HG03280 (cell line): Measurements from ENCODE around the gene CDKN2A.
A peak's percentile ranks its signal among the peaks of the same experiment; 100 is the strongest.

Experiments
- ATAC-seq: cut with Tn5 transposase; IDR thresholded peaks from one replicate; pipeline ENCODE4 v1.9.1; 2021; ENCODE audit warnings: mild to moderate bottlenecking, moderate library complexity; ENCODE audit not compliant: unreplicated experiment

Gene CDKN2A

DNA sequence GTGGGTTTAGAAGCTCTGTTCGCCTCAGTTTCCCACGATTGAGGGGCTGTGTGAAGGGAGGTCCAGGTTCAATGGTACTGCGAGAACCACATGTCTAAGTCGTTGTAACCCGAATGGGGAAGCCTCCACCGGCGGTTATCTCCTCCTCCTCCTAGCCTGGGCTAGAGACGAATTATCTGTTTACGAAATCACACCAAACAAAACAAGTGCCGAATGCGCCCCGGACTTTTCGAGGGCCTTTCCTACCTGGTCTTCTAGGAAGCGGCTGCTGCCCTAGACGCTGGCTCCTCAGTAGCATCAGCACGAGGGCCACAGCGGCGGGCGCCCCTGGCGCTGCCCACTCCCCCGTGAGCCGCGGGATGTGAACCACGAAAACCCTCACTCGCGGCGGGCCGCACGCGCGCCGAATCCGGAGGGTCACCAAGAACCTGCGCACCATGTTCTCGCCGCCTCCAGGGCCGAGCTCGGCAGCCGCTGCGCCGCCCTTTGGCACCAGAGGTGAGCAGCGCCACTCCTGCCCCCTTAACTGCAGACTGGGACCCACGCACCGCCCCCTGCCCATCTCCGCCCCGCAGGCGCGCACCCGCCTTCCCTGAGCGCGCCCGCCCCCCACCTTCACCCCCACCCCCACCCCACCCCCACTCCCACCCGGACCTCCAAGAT lies at the start of gene CDKN2A:
TSS of gene CDKN2A (minus strand) at position 500 of the 663 bp plus-strand sequence.
- peak; percentile 44 for ATAC-seq

DNA sequence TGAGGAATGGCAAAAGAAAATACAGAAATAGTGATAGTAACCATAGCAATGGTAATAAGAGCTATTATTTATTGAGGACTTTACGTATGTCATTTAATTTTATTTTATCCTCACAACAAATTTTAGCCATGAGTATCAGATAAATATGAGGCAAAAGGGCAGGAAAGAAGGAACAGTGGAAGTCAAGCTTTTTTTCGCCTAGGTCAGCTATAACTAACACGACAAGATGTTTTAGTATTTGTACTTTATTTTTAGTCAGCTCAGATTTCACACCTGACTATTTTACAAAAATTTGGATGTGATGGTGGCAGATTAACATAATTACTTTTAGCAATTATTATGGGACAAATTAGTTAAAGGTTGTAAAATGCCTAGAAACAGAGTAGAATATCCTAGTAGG lies 49.7 kb upstream of the CDKN2A start:
- ATAC-seq: no peak

DNA sequence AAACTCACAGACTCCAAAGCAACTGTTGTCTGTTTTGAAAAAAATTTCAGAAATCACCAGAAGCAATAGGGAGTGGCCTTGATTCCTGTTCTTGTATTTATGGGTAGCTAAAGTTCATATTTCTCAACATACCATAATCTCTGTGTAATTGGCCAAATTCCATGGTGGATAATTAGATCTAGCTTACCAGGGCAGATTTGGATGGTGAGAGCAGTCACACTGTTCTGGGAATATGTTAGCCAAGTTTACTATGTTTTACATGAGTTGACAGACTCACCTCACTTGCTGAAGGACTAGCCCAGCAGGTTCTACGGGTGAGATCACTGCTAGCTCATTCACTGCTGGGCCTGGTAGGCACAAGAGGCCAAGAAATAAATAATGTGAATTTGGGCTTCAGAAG lies 47.6 kb upstream of the CDKN2A start:
- no peak for ATAC-seq

DNA sequence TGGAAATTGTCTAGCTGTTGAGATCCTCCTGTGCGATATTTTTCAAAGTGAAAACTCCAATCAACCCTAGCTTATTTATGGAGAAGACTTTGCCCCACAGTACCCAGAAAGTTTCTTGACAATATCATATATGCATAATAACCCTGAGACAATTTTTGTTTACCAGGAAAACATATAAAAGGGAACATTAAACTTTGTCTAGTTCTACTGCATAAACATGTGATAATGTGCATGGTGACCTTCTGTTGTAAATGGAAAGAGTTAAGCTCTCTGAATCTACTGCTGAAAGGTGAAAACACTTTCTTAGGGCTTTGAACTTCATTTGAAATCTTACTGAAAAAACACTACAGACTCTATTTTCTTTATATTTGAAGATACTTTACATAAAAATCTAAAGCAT lies 47.2 kb upstream of the CDKN2A start:
- no peak for ATAC-seq

DNA sequence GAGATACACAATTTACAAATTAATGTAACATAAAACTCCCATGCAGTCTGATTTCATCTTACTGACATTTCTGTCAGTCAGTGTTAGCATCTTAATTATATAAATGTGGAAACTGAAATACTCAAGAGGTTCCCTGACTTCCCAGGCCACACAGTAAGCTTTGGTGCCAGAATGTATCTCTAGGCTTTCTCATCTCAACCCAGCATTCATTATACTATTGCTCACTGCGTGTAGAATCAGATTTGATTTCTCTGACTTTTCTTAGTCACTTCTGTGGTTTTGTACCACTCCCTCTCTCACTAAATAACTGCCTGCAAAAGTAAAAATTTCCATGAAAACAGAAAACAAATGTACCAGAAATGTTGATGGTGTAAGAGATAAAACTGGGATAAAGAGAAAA lies 46.6 kb upstream of the CDKN2A start:
- ATAC-seq: no peak

DNA sequence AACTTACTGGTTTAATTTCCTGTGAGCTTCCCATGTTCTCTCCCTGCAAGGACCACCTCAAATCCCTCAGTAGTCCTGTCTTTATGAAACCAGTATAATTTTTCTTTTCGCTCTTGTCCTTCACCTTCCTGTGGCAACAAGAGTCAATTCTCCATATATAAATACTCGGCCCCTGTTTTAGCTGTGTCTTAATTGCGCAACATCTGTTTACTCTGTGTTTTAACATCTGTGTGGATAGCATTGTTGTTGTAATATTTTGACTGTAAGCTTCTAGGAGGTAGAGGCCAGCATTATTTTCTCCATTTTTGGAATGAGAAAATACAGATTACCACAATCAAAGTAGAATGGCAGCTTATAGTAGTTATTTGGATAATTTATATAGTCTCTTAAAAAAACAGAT lies 45.1 kb upstream of the CDKN2A start:
- ATAC-seq: no peak

DNA sequence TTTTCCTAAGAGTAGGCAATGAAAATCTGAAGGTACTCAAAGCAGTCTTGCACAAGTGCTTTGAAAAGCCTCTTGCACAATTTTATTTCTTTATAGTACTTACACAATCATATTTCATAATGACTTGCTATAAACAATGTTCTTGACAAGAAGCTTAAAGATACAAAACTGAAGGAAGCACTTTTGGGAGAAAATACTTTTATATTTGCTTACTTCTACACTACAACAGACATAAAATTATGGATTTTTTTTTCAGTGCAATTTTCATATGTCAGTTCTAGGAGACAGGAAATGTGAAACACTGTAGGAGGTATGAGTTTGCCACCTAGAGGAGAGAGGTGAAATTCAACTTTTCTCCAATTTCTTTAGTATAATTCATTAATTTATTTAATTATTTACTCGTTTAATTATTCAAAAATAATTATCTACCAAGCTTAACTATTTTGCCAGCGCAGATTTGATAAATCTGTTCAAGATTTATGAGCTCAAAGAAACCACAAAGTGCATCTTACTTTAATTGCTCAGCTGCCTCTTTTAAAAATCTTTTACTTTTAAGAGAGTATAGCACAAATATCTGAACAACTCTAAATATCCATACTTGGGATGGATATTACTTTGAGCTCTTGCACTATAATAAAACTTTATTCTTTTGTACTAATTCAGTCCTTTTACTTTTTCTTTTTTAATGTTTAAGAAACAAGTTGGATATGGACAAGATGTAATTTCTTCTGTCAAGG lies 43.9 kb upstream of the CDKN2A start:
- no peak for ATAC-seq

DNA sequence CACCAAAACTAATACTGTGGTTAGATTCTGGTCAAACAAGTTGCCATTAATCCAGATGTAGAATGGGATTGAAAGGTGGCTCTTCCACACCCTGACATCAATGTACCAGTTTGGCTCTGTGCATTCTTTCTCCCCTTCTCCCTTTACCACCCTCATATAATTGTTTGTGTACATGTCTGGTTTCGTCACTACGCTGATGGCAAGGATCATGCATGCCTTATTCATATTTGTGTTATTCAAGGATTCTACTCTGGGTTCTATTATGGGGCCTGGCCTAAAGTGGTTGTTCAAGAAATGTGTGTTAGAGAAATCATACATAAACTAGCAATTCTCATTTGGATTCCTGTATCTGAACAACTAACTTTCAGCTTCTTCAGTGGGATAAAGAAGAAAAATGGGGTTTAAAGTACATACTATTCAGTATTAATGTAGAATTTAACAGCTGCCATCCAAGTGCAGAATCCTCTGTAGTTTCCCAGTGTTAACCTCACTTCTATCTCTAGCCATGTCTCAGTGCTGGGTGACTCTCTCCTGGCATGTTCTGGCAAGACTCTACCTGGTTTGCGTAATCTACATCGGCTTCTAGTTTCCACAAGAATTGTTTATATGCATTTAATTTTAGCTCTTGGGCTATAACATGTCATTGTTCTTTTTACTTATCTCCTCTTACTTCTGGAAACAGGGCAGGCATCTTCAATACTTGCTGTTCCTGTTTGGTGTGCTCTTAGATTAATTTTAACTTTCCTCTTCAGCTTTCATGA lies 42.9 kb upstream of the CDKN2A start:
- ATAC-seq: no peak

DNA sequence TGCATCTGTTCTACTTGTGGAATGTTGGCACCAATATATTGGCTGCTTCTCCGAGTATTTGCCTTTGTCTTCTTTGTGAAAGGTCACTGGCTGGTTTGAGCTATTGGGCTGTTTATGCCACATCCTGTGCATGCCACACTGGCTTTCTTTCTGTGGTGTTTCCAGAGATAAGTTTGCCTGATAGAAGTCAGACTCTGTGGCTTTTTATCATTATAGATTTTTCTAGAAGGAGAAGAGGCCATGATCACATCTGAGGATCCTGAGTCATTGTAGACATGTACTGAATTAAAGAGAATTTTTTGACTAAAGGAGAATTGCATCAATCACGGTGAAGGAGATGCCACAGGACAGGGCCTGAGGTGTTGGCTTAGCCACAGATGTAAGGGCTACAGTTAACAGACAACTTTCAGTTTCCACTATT lies 41.4 kb upstream of the CDKN2A start:
- no peak for ATAC-seq

DNA sequence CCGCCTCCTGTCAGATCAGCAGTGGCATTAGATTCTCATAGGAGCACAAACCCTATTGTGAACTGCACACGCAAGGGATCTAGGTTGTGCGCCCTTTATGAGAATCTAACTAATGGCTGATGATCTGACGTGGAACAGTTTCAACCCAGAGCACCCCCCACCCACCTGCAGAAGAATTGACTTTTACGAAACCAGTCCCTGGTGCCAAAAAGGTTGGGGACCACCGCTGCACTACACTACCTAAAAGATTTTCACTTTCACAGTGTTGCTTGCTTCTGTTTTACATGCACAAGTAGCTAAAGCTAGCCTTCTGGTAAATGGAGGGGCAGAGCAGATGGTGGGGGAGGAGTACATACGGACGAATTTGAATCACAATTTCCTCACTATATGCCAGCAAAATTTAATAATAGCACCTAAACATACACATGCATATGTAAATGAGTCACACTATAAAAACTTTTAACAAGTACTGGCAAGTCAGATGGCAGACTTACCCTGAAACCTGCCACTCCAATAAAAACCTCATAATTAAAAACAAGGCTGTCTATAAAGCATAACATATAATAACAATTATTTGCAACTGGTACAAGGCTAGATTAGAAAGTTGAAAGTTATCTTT lies 38.9 kb upstream of the CDKN2A start:
- ATAC-seq: no peak

DNA sequence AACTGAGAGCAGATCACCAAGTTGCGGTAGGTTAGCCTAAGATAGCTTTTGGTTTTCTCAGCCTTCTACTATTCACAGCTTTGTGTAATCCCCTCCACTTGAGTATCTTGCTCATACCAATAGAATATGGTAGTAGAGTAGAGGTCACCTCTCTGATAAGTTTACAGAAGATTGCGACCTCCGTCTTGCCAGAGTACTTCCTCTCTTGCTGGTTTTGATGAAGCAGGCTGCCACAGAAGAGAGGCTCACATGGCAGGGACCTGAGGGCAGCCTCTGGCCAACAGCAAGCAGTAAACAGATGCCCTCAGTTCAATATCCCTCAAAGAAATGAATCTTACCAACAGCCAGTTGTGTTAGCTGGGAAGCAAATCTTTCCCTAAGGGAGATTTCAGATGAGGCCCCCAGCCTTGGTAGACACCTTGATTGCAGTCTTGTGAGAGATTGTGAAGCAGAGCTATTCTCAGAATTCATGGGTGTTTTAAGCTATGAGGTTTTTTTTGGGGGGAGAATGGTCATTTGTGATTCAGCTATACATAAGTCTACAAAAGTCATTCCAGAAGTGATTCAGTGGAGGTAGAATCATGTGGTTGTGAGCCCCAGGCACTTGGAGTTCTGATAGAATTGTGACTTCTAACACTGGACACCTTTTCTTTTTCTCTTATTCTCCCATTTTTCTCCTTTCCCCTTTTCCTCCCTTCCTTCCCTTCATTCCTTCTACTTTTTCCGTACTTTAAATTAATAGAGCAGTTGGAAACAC lies 37.6 kb upstream of the CDKN2A start:
- ATAC-seq: no peak

DNA sequence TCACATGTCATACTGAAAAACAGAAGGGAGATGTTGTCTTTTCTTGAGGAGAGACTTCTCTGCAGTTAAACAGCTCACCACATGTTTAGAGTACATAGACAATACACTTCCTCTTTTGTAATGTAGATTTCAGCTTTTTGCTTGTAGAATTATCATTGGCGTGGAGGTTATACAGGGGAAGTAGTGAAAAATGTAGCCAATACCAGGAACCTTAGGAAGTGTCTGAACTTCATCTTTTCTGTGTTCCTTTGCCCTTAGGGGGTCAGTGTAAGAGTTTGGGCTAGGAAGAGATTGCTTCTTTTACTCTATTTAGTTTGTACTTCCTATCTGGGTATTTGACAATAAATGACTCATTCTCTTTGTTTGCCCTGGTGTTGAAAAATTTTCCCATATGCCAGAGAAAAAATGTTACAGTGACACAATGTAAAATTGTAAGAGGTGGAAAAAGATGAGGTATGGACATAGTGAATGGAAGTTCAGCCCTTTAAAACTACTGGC lies 36.0 kb upstream of the CDKN2A start:
- peak; percentile 82 for ATAC-seq

DNA sequence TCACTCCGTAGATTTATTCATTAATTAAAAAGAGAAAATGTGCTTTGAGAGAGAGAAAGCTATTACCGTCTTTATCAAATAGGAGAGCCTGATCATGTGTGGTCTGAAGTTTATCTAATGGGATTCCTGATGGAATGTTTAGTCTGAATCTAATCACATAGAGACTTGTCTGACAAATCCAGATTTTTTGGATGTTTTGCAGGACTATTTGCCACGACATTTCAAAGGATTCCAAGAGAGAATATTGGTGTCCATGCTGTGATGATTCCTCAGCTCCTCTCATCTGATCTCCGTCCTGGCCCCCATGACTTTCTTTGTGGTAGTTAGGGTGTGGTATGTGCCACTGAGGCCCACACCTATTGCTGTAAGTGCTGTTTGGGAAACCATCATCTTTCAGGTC lies 35.0 kb upstream of the CDKN2A start:
- ATAC-seq: no peak

DNA sequence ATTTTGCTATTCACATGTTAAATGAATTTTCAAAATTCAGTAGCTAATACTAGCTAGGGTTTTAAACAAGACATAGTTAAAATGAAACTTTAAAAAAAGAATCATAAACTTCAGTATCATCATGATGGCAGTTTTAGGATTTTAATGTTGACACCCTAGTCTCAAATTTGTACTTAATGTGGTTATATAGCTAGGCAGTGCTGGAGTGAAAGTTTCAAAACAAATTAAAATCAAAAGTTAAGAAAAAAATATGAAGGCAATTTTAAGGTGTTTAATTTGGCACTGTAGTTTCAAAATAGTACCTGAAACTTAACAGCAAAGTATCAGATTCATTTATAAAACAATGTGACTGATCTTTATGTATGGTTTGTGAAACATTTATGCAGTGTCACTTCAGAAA lies 34.2 kb upstream of the CDKN2A start:
- no peak for ATAC-seq

DNA sequence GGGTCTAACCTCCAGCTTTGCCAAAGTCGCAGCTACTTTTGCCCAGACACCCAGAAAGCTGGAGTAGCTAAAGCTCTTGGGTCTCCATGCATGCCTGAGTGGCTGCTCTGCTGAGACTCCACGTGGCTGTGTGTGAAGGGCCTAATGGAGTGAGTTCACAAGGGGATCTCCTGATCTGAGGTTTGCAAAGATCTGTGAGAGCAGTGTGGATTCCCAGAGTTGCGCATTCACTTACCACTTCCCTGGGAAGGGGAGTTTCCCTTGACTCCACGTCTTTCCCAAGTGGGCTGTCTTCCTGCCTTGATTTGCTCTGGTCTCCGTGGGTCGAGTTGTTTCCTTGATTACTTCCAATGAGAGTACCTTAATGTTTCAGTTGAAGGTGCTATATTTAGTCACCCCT lies 32.5 kb upstream of the CDKN2A start:
- ATAC-seq: no peak

DNA sequence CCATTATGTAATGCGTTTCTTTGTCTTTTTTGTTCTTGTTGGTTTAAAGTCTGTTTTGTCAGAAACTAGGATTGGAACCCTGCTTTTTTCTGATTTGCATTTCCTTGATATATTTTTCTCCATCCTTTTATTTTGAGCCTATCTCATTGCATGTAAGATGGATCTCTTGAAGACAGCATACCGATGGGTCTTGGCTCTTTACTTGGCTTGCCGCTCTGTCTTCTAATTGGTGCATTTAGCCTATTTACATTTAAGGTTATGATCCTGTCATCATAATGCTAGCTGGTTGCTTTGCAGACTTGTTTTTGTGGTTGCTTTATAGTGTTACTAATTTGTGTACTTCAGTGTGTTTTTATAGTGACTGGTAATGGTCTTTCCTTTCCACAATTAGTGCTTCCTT lies 28.2 kb upstream of the CDKN2A start:
- ATAC-seq: no peak

DNA sequence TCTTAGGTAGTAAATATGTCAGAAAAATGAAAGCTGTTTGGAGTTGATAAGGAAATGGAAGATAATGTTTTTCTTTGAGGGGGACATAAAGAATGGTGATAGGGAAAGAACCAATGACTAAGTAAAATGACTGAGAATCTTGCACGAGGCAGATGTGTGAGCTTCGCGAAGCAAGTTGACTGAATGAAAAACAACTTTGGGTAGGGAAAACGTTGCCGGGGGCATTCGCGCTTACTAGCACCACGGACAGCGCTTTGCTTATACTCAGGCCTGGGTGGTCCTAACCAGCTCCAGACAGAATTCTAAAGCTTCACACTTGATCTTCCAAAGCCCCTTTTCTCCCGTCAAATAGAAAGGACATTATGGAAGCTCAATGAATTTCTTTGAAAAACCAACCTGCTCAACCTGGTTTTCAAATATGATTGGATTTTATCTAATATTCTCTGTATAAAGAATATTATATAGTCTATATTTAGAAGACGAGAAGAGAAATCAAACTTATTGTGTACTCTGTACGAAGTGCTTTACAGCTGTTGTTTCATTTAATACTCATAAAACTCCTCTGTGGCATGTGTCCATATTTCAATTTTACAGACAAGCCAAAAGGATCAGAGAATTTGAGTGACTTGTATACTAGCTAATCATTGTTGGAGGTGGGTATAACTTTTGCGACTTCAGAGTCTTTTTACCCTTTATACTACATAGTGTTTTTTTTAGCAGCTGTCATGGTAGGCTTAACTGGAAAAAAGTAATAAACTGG lies 16.9 kb upstream of the CDKN2A start:
- ATAC-seq: no peak

DNA sequence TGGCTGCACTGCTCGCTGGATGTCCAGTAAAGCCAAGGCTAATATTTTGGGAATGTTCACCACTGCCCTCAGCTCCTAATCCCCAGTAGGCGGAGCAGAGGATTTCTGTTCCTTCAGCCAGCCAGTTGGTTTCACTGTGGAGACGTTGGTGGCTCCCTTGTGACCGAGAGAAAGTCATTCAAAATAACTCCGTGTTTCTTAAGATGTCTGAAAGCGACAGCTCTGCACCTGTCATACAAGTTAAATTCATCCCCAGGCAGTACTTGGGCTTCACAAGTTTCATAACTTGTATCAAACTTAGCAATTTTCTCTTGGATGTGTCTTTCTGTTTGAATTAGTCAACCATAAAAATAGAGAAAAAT lies 15.3 kb upstream of the CDKN2A start:
- peak; percentile 46 for ATAC-seq

DNA sequence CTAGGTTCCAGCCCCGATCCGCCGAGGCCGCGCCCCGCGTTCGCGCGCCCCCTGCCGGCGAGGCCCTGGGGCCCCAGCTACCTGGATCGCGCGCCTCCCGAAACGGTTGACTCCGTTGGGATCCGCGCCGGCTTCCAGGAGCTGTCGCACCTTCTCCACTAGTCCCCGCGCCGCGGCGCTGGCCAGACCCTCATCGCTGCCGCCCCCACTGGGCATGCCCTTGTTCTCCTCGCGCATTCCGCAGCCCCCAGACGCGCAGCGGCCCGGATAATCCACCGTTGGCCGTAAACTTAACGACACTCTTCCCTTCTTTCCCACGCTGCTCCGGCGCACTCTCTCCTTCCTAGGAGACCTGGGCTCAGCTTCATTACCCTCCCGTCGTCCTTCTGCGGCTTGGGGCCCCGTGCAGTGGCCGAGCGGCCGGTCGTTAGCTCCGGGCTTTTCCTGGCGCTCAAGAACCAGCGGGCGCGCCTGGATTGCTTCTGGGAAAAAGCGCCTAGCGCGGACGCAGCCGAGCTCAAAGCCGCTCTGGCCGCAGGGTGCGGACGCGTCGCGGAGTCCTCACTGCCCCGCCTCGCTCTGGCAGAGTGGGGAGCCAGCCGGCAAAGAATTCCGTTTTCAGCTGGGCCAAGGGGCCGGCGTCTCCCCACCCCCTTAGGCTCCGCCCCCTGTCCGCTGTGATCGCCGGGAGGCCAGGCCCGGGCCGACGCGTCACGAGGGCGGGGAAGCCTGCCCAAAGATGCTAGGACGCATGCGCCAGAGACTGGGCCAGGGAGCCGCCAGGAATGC lies 14.7 kb upstream of the CDKN2A start, which contains the start of gene CDKN2B:
TSS of gene CDKN2B (minus strand) at position 589 of the 789 bp plus-strand sequence. CDS start at position 237, 352 bp downstream.
- ATAC-seq: peak; percentile 90
